Measurements from ENCODE around the gene CENPM. TPM values are rescaled to one million over a fixed set of nuclear protein-coding genes. Genes with fewer than 3 reads are reported as not detected.
A peak's percentile ranks its signal among the peaks of the same experiment; 100 is the strongest.
"Not testable (repeated sequence)": the region's sequence is repeated elsewhere in the genome, so short reads cannot be mapped to it uniquely, and the experiment has no call there.

Gene CENPM
- total and polyA plus RNA-seq, 8 donors = 0.14 to 1.7 (median 0.62) TPM

DNA sequence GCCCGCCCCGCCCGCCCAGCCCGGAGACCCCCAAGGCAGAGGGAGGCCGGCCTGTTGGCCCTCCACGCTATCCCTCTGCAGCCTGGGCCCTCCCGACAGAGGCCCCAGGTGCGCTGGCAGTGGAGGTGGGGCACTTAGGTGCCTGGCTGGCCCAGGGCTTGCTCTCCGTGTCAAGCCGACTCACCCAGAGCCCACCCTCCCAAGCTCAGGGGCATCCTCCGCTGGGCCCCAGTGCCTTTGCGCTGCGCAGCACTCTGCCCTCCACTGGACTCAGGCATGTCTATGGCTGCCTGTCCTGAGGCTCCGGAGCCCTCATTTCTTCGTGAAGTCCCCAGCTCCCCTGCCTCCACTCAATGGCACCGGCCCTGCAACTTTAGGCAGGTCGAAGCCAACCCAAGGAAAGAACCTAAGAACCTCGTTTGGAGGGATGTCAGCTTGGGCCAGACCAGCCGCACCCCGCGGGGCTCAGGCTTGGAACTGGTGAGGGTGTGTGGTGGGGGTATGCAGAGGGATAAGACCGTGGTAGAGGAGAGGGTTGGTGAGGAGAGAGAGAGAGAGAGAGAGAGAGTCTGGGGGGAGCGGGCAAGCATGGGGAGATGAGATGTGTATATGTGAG lies 11.1 kb upstream of the CENPM start:
- Histone ChIP-seq H3K4me1 (no peaks in the 10 kb centered on the region), H3K4me3 (peak overlapping the region in 2 of 4 donors; percentile 30 to 34), H3K36me3 (no peaks in the 10 kb centered on the region), H3K9me3 (no peaks in the 10 kb centered on the region), H3K27me3 (no peaks in the 10 kb centered on the region), H3K27ac (no peak overlapping the region)
- TF ChIP-seq, protein P1, sequence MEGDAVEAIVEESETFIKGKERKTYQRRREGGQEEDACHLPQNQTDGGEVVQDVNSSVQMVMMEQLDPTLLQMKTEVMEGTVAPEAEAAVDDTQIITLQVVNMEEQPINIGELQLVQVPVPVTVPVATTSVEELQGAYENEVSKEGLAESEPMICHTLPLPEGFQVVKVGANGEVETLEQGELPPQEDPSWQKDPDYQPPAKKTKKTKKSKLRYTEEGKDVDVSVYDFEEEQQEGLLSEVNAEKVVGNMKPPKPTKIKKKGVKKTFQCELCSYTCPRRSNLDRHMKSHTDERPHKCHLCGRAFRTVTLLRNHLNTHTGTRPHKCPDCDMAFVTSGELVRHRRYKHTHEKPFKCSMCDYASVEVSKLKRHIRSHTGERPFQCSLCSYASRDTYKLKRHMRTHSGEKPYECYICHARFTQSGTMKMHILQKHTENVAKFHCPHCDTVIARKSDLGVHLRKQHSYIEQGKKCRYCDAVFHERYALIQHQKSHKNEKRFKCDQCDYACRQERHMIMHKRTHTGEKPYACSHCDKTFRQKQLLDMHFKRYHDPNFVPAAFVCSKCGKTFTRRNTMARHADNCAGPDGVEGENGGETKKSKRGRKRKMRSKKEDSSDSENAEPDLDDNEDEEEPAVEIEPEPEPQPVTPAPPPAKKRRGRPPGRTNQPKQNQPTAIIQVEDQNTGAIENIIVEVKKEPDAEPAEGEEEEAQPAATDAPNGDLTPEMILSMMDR (IDR thresholded peaks at IDR 0.05) = no peak
- intact Hi-C loops (cut with DNase I) = no loop called here
- WGBS, 2 donors = 45 to 60% methylated on average over 14 to 23 of the region's 23 CpGs
- peak; percentile 56 to 72 (median 62) for ATAC-seq
- DNase-seq = peak in 1 of 6 donors; percentile 51
- no peak for FAIRE-seq

DNA sequence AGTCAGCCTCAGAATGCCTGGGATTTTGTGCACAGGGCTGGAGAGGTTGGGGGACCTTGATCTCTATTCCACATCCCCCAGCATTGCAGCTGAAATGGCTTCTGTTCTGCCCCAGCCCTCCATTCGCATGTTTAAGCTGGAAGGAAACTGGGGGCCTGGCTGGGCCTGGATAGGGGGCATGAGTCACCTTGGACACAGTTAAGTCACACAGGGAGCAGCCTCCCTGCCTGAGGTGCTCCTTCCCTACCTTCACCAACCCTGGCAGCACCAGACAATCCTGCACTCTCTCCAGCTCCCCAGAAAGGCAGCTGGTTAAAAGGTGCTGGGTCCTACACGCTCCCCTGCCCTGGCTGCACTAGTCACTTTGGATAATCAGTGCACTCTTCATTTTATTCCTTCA lies 5.8 kb upstream of the CENPM start:
- no peaks in the 10 kb centered on the region for H3K9me3 ChIP-seq
- no peak overlapping the region for H3K4me3 ChIP-seq
- DNase-seq (peak in 1 of 6 donors; percentile 19), FAIRE-seq (no peak), ATAC-seq (no peak)
- 83 to 92% methylated on average over 2 of the region's 2 CpGs for WGBS, 2 donors
- TF ChIP-seq, protein P1 (IDR thresholded peaks at IDR 0.05) = no peak
- no peaks in the 10 kb centered on the region for H3K4me1 ChIP-seq
- intact Hi-C loops (cut with DNase I) = no loop called here
- H3K27ac ChIP-seq = no peak overlapping the region
- no peaks in the 10 kb centered on the region for H3K27me3 ChIP-seq
- no peaks in the 10 kb centered on the region for H3K36me3 ChIP-seq

DNA sequence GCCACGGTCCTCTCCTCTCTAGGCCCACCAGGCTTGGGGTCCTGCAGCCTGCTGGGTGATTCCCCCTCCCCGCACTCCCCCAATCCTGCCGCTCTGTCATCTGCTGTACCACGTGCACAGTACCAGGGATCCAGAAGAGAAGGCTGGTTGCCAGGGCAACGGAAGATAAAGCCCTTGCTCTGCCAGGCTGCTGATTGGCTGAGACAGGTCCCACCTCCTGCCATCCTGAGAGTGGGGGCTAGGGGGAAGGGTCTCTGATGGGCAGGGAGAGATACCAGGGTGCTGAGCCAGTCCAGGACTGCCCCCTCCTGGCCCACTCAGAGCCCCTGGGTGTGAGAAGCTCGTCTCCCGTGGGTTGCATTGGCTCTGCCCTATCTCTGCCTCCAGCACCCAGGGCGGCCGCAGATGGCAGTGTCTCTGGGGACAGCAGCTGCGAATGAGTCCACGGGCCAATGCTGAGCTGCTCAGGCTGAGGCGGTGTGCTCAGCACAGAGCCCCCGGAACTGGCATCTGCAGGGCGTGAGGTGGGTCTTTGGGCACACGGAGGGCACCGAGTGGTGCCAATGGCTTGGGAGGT lies 5.0 kb upstream of the CENPM start, which contains the start of gene SMIM45:
Gene SMIM45 (plus strand): TSS at position 253 of the 577 bp plus-strand sequence.
- FAIRE-seq (no peak), DNase-seq (peak in 1 of 6 donors; percentile 44), ATAC-seq (peak in 2 of 4 donors; percentile 18 to 45)
- no peaks in the 10 kb centered on the region for H3K36me3 ChIP-seq
- H3K4me3 ChIP-seq = no peak within 1 kb of the TSS
- TF ChIP-seq, protein P1 (IDR thresholded peaks at IDR 0.05) = no peak
- WGBS, 2 donors = 42 to 54% methylated on average over 16 of the region's 16 CpGs
- no peaks in the 10 kb centered on the region for H3K9me3 ChIP-seq
- H3K27me3 ChIP-seq = no peaks in the 10 kb centered on the region
- H3K4me1 ChIP-seq = no peaks in the 10 kb centered on the region
- intact Hi-C loops (cut with DNase I) = no loop called here
- H3K27ac ChIP-seq = no peak within 1 kb of the TSS

DNA sequence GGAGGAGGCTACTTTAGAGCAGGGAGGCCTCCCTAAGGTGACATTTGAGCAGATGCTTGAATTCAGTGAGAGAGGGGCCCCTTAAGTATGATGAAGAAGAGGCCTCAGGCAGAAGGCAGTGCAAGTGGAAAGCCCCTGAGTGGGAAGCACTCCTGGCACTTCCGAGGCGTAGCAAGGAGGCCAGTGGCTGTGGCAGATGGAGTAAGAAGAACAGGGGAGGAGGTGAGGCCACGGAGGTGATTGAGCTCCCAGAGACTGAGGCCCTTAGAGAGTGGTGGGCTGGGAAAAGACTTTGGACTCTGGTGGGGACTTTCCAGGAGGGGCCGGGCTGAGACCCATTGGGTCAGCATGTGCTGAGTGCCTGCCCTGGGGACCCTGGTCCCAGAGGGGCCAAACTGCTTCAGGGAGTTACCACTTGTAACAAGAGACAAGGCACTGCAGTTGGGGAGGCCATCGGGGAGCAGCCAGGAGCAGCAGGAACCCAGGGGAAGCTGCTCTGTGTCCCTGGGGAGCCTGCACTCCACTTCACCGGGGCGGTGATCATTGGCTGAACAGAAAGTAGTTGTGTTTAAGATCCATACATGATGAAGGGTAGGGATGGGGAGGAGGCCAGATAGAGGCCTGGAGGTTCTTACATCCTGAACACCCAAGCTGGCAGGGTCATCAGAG lies 2.5 kb upstream of the CENPM start:
- WGBS, 2 donors = 87 to 97% methylated on average over 7 of the region's 7 CpGs
- H3K27me3 ChIP-seq = no peaks in the 10 kb centered on the region
- no peak overlapping the region for H3K4me3 ChIP-seq
- TF ChIP-seq, protein P1 (IDR thresholded peaks at IDR 0.05) = no peak
- no peaks in the 10 kb centered on the region for H3K9me3 ChIP-seq
- FAIRE-seq (no peak), ATAC-seq (no peak), DNase-seq (peak in 1 of 6 donors; percentile 43)
- intact Hi-C loops (cut with DNase I) = loop anchor here in 1 of 3 donors (10.0 kb wide), 2 partner anchors 125 to 255 kb away; partner anchors contain the start of gene MEI1
- no peak overlapping the region for H3K27ac ChIP-seq
- H3K36me3 ChIP-seq = no peaks in the 10 kb centered on the region
- H3K4me1 ChIP-seq = peaks cover 0 to 7% (median 0%) of the 10 kb centered on the region in 3 donors

DNA sequence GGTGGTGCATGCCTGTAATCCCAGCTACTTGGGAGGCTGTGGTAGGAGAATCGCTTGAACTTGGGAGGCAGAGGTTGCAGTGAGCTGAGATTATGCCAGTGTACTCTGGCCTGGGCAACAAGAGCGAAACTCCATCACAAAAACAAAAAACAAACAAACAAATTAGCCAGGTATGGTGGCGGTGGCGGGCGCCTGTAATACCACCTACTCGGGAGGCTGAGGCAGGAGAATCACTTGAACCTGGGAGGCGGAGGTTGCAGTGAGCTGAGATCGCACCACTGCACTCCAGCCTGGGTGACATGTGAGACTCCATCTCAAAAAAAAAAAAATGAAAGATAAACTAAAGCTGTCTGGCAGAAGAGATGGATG lies 2.0 kb upstream of the CENPM start:
- not testable (repeated sequence) for FAIRE-seq

More for the DNA sequence above, 2.0 kb upstream of the CENPM start:
- not testable (repeated sequence) for H3K36me3 ChIP-seq, ATAC-seq, H3K4me1 ChIP-seq, H3K27me3 ChIP-seq, H3K27ac ChIP-seq, H3K4me3 ChIP-seq, H3K9me3 ChIP-seq, DNase-seq
- 83 to 87% methylated on average over 8 of the region's 8 CpGs for WGBS, 2 donors
- intact Hi-C loops (cut with DNase I) = loop anchor here in 1 of 3 donors (10.0 kb wide), 2 partner anchors 124 to 254 kb away; partner anchors contain the start of gene MEI1
